HuH-7 (cell line): ENCODE data around the gene TAF11L6.
"Not testable (repeated sequence)": the region's sequence is repeated elsewhere in the genome, so short reads cannot be mapped to it uniquely, and the experiment has no call there.

Source experiments
- DNase-seq: peaks from one replicate; pipeline ENCODE4 v3.0.0; 2011; ENCODE audit warnings: low spot score

TAF11L6 gene

DNA sequence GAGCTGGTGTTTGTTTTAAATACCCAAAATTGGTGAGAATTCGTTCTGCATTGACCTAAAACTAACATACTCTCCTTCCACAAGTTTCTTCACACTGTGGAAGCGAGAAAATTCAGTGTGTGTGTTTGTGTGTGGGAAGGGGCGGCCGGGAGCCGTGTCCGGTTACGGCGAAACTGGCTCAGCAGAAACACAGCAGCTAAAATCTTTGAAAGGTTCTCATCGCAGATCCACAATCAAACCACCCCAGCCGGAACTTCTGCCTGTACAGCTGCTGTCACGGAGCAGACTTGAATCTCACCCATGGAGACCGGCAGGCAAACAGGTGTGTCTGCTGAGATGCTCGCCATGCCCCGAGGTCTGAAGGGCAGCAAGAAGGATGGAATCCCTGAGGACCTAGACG is at the start of gene TAF11L6:
TSS of gene TAF11L6 (plus strand) at position 301 of the 400 bp plus-strand sequence.
- DNase-seq: not testable (repeated sequence)

DNA sequence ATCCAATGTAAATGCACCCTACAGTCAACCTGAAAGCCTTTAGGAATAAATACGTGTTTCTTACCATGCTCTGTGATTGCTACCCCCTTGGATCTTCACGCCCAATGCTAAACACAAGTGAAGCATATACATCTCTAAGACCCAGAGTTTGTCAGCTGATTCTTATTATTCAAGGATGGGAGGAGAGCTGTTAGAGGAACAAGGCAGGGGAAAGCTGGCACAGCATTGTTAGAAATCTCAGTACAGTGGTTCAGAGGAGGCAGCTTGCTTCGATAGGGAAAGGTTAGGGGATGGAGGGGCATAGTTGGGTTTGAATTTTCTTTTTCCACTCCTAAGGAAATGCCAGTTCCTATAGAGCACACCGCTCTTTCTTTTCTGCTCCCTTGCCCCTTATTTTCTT is 47.1 kb upstream of the TAF11L6 start:
- DNase-seq: no peak

DNA sequence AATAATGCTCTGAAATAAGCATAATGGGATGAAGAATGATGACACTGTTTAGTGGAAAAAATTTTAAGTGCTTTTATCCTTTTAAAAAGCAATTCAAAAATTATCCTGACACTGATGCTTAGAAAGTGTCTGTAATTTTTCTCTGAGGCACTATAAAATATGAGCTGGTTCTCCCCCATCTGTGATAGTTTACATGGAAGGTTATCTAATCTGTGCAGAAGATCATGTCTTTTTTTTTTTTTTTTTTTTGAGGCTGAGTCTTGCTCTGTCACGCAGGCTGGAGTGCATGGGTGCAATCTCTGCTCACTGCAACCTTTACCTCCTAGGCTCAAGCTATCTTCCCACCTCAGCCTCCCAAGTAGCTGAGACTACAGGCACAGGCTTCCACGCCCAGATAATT is 45.7 kb upstream of the TAF11L6 start:
- DNase-seq: no peak

DNA sequence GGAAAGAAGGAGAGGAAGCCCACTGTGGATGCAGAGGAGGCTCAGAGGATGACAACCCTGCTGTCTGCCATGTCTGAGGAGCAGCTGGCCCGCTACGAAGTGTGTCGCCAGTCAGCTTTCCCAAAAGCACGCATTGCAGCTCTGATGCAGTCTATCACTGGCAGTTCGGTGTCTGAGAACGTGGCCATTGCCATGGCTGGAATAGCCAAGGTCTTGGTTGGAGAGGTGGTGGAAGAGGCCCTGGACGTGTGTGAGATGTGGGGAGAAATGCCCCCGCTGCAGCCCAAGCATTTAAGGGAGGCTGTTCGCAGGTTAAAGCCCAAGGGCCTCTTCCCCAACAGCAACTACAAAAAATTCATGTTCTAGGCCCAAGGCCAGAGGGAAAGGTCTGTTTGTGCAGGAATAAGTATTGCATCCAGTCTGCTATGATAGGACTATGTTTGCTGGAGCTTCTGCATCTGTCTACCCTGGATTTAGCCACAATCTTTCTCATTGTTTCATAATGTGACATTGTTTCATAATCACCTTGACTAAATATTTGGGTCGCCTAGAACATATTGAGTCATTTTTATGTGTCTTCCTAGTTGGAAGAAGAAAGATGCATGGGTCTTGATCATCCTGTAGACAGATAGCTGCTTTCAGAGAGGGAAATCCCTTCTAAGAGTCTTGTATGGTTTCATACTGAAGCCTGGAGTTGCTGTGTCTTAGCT is 41.9 kb upstream of the TAF11L6 start:
- DNase-seq: not testable (repeated sequence)

DNA sequence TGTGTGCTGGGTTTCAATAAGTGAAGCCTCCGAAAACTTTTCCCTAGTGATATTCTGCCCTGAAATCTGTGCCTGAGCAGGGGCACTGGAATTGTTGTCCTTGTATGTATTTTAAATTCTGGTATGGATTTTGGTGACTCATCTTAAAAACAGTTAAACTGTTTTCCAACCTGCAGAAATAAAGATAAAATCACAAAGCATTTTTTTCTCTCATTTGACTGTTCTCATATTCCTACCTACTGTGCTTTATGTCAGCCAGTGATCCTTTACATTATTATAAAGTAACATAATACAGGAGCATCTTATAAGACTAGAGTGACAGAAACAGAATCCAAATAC is 41.3 kb upstream of the TAF11L6 start:
- no peak for DNase-seq

DNA sequence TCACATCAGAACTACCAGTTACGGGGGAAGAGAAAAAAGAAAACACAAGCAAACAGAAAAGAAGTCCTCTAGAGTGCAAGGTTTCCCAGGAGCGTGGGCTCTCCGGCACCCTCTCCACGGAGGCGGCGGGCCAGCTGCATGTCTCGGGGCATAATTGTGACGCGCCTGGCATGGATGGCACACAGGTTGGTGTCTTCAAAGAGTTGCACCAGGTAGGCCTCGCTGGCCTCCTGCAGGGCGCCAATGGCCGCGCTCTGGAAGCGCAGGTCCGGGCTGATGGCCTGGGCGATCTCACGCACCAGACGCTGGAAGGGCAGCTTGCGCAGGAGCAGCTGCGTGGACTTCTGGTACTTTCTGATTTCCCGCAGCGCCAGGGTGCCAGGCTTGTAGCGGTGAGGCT is 37.2 kb upstream of the TAF11L6 start:
- DNase-seq: not testable (repeated sequence)

DNA sequence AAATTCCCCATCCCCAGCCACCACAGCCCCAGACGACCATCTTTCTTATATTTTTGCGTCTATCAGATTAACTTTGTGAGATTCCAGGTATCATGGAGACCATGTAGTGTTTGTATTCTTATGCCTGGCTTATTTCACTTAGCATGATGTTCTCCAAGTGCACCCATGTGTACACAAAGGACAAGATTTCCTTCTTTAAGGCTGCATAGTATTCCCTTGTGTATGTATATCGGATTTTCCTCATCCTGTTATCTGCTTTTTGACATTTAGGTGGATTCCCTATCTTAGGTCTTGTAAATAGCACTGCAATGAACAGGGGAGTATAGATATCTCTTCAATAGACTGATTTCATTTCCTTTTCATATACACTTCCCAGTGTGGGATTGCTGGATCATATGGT is 35.7 kb upstream of the TAF11L6 start:
- no peak for DNase-seq

DNA sequence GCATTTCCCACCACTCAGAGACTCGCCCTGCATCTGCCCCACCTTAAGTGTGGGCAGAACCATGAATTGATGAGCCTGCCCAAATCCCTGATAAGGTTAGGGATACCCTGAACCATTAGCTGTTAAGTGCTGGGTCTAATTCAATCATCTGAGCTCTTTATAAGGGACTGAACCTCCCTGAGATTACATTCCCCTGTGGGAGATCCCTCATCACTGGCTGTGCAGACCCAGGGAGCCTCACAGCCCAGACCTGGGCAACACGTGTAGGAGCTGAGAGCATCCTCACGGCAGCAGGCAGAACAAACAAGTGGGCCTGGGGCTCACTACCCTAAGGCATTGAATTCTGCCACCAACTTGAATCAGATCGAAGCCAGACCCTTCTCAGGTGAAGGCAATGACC is 31.0 kb upstream of the TAF11L6 start:
- no peak for DNase-seq

DNA sequence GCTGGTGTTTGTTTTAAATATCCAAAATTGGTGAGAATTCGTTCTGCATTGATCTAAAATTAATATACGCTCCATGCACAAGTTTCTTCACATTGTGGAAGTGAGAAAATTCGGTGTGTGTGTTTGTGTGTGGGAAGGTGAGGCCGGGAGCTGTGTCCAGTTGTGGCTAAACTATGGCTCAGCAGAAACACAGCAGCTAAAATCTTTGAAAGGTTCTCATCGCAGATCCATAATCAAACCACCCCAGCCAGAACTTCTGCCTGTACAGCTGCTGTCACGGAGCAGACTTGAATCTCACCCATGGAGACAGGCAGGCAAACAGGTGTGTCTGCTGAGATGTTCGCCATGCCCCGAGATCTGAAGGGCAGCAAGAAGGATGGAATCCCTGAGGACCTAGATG is 30.5 kb upstream of the TAF11L6 start, which contains the start of gene TAF11L2:
TSS of gene TAF11L2 (plus strand) at position 301 of the 400 bp plus-strand sequence.
- DNase-seq: not testable (repeated sequence)

DNA sequence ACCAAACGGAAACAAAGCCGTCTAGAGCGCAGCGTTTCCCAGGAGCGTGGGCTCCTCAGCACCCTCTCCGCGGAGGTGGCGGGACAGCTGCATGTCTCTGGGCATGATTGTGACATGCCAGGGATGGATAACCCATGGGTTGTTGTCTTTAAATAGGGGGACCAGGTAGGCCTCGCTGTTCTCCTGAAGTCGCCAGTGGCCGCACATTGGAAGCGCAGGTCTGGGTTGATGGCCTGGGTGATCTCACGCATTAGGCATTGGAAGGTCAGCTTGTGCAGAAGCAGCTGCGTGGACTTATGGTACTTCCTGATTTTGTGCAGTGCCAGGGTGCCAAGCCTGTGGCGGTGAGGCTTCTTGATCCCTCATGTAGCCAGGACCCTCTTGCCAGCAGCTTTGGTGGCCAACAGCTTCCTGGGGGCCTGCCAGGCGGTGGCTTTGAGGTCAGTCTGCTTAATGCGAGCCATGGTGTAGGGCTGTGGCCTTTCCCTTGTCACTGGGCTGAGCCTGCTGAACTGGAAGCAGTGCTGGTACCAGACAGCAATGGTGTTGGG is 16.6 kb upstream of the TAF11L6 start:
- no peak for DNase-seq

DNA sequence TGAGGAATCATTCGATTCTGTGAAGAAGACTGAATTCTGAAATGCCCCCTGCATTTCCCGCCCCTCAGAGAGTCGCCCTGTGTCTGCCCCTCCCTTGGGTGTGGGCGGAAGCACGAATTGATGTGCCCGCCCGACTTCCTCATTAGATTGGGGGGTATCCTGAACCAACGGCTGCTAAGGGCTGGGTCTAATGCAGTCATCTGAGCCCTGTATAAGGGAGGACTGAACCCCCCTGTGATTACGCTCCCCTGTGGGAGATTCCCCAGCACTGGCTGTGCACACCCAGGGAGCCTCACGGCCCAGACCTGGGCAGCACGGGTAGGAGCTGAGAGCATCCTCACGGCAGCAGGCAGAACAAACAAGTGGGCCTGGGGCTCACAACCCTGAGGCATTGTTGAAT is 10.9 kb upstream of the TAF11L6 start:
- not testable (repeated sequence) for DNase-seq

DNA sequence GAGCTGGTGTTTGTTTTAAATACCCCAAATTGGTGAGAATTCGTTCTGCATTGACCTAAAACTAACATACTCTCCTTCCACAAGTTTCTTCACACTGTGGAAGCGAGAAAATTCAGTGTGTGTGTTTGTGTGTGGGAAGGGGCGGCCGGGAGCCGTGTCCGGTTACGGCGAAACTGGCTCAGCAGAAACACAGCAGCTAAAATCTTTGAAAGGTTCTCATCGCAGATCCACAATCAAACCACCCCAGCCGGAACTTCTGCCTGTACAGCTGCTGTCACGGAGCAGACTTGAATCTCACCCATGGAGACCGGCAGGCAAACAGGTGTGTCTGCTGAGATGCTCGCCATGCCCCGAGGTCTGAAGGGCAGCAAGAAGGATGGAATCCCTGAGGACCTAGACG is 10.4 kb upstream of the TAF11L6 start, which contains the start of gene TAF11L3:
TSS of gene TAF11L3 (plus strand) at position 301 of the 400 bp plus-strand sequence.
- DNase-seq: not testable (repeated sequence)

DNA sequence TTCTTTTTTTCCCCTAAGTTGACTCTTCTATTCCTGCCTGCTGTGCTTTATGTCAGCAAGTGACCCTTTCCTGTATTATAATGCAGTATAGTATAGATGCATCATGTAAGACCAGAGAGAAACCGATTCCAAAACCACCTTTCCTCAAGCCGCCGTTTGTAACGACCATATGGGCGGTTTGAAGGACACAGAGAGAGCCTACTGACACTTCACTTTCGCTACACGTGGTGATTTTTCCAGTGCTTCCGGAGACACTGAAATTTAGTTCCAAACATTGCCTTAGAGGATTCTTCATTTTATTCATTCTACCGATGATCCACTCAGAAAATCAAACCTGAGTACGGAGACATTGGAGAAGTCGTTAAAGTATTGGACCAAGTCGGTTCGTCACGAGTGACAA is 9.0 kb upstream of the TAF11L6 start:
- DNase-seq: not testable (repeated sequence)

DNA sequence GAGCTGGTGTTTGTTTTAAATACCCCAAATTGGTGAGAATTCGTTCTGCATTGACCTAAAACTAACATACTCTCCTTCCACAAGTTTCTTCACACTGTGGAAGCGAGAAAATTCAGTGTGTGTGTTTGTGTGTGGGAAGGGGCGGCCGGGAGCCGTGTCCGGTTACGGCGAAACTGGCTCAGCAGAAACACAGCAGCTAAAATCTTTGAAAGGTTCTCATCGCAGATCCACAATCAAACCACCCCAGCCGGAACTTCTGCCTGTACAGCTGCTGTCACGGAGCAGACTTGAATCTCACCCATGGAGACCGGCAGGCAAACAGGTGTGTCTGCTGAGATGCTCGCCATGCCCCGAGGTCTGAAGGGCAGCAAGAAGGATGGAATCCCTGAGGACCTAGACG is 7.0 kb upstream of the TAF11L6 start, which contains the start of gene TAF11L4:
TSS of gene TAF11L4 (plus strand) at position 301 of the 400 bp plus-strand sequence.
- DNase-seq: not testable (repeated sequence)

DNA sequence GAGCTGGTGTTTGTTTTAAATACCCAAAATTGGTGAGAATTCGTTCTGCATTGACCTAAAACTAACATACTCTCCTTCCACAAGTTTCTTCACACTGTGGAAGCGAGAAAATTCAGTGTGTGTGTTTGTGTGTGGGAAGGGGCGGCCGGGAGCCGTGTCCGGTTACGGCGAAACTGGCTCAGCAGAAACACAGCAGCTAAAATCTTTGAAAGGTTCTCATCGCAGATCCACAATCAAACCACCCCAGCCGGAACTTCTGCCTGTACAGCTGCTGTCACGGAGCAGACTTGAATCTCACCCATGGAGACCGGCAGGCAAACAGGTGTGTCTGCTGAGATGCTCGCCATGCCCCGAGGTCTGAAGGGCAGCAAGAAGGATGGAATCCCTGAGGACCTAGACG is 3.5 kb upstream of the TAF11L6 start, which contains the start of gene TAF11L5:
TSS of gene TAF11L5 (plus strand) at position 301 of the 400 bp plus-strand sequence.
- not testable (repeated sequence) for DNase-seq

DNA sequence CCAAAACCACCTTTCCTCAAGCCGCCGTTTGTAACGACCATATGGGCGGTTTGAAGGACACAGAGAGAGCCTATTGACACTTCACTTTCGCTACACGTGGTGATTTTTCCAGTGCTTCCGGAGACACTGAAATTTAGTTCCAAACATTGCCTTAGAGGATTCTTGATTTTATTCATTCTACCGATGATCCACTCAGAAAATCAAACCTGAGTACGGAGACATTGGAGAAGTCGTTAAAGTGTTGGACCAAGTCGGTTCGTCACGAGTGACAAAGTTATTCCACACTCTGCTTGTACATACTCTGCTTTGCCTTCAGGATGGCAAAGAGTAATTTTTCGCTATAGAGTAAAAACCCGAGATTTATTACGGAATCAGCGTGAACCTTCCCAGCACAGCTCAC is 2.0 kb upstream of the TAF11L6 start:
- not testable (repeated sequence) for DNase-seq
